Endothelial cell of umbilical vein (primary cell): ENCODE data around the gene CCL4.

Experiments used
- EZH2 ChIP-seq: IDR thresholded peaks from 2 replicates; pipeline ENCODE4 v1.6.1; 2012; ENCODE audit warnings: borderline replicate concordance, low read depth, mild to moderate bottlenecking, moderate library complexity, low read length, inconsistent platforms; ENCODE audit not compliant: severe bottlenecking
- FOS ChIP-seq: IDR thresholded peaks from 2 replicates; pipeline ENCODE4 v1.6.1; 2011; ENCODE audit warnings: mild to moderate bottlenecking, low read length, moderate library complexity, borderline replicate concordance; ENCODE audit not compliant: insufficient read depth
- JUN ChIP-seq: IDR thresholded peaks from 2 replicates; pipeline ENCODE4 v1.6.1; 2011; ENCODE audit warnings: borderline replicate concordance, low read depth; ENCODE audit not compliant: insufficient read length, insufficient read depth
- MYC ChIP-seq: IDR thresholded peaks from one replicate; pipeline ENCODE4 v1.6.1; 2011; ENCODE audit warnings: mild to moderate bottlenecking, low read depth, low read length
- POLR2A ChIP-seq: IDR thresholded peaks from 2 replicates; pipeline ENCODE4 v1.6.1; 2012; ENCODE audit warnings: low read depth, mild to moderate bottlenecking, control low read depth, low read length
- POLR2AphosphoS5 ChIP-seq: IDR thresholded peaks from 2 replicates; pipeline ENCODE4 v1.6.1; 2012; ENCODE audit warnings: low read depth, mild to moderate bottlenecking, control low read depth, low read length, moderate library complexity; ENCODE audit not compliant: insufficient read depth
- TF ChIP-seq, protein P1 (sequence below): IDR thresholded peaks from 2 replicates; pipeline ENCODE4 v1.6.1; 2011; ENCODE audit not compliant: insufficient read depth, insufficient read length
- TF ChIP-seq, protein P2 (sequence below), 2 donors: IDR thresholded peaks; 1 replicate in 1 of 2; 2 replicates in 1 of 2; pipeline ENCODE4 v1.5.1; 2011; ENCODE audit warnings: low read length in 2 of 2, mild to moderate bottlenecking in 2 of 2, moderate library complexity in 2 of 2, control low read depth in 1 of 2, inconsistent platforms in 1 of 2, low read depth in 1 of 2; ENCODE audit not compliant: insufficient read depth in 1 of 2; ENCODE audit errors: extremely low read depth in 1 of 2

DNA sequence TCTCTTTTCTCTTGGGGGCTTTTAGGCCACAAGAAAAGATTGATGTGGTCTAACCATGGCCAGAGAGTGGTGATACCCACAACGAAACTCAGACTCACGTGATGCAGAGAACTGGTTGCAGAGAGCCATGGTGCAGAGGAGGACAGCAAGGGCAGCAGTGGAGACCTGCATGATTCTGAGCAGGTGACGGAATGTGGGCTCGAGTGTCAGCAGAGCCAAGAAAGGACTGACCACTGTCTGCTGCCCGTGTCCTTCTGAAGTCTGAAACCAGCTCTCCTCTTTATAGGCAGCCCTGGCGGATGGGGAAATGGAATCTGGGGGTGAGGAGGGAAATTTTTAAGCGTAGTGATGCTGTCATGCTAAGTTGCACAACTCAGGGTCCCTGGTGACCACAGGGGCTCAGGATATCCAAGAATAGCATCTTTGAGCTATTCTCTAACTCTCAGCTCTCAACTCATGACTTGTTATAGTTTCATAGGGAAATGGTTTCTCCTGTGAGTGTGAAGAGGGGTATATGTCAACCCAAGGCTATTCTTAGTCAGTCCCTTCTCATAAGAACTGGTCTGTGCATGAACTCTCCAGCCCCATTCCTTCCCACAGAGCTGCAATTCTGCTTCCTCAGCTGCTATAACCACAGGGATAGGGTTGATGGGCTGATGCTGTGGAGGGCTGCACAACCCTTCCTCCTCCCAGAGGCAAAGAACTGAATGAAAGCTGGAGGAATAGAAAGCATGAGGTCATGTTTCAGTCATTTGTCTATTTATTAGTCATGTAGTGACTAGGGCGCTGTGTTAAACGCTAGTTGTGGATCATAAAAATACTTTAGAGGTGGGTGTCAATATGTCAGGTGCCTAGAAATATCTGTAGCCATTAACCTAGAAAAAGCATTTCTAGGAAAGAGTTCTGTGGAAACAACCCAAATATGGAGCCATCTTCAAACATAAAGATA is 13.5 kb upstream of the CCL4 start, which contains the start of gene CCL3:
- TF ChIP-seq, protein P1, sequence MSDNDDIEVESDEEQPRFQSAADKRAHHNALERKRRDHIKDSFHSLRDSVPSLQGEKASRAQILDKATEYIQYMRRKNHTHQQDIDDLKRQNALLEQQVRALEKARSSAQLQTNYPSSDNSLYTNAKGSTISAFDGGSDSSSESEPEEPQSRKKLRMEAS = no peak
- TF ChIP-seq POLR2AphosphoS5 (no peak), MYC (no peak), POLR2A (no peak), JUN (no peak), FOS (no peak), EZH2 (no peak)
- TF ChIP-seq, protein P2, sequence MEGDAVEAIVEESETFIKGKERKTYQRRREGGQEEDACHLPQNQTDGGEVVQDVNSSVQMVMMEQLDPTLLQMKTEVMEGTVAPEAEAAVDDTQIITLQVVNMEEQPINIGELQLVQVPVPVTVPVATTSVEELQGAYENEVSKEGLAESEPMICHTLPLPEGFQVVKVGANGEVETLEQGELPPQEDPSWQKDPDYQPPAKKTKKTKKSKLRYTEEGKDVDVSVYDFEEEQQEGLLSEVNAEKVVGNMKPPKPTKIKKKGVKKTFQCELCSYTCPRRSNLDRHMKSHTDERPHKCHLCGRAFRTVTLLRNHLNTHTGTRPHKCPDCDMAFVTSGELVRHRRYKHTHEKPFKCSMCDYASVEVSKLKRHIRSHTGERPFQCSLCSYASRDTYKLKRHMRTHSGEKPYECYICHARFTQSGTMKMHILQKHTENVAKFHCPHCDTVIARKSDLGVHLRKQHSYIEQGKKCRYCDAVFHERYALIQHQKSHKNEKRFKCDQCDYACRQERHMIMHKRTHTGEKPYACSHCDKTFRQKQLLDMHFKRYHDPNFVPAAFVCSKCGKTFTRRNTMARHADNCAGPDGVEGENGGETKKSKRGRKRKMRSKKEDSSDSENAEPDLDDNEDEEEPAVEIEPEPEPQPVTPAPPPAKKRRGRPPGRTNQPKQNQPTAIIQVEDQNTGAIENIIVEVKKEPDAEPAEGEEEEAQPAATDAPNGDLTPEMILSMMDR (IDR thresholded peaks at IDR 0.05; ENCODE audit: extremely low read depth in 1 of 2, insufficient read depth in 1 of 2, low read depth in 1 of 2, low read length in 2 of 2) = no peak
